GM12891 (cell line): ENCODE measurements around the gene BPNT1.

Experiments
- DNase-seq: peaks from one replicate; pipeline ENCODE4 v3.0.0; 2011; ENCODE audit warnings: low spot score; ENCODE audit not compliant: insufficient read length
- FAIRE-seq: peaks from 2 replicates; lab custom pipeline; 2011; peaks lifted over from hg19 to GRCh38; lab: Jason Lieb, UNC
- PAX5 ChIP-seq: IDR thresholded peaks from 2 replicates; pipeline ENCODE4 v1.6.1; 2011; ENCODE audit warnings: low read length, moderate library complexity, mild to moderate bottlenecking; ENCODE audit not compliant: insufficient read depth, severe bottlenecking
- POLR2A ChIP-seq: IDR thresholded peaks from 2 replicates; pipeline ENCODE4 v1.6.1; 2011; ENCODE audit warnings: low read depth, low read length, control low read depth
- POLR2AphosphoS5 ChIP-seq: IDR thresholded peaks from 2 replicates; pipeline ENCODE4 v1.6.1; 2011; ENCODE audit warnings: low read depth, low read length, control low read depth
- POU2F2 ChIP-seq: IDR thresholded peaks from 2 replicates; pipeline ENCODE4 v1.6.1; 2011; ENCODE audit warnings: low read depth, mild to moderate bottlenecking, control low read depth, low read length, moderate library complexity
- SPI1 ChIP-seq: IDR thresholded peaks from 2 replicates; pipeline ENCODE4 v1.6.1; 2011; ENCODE audit warnings: low read depth, low read length, control low read depth
- TAF1 ChIP-seq: IDR thresholded peaks from 2 replicates; pipeline ENCODE4 v1.6.1; 2011; ENCODE audit warnings: low read depth, low read length, control low read depth

Gene BPNT1

GRCh38 chr1:220013497-220013896, 76.1 kb downstream of the BPNT1 start:
- no peak for TF ChIP-seq POLR2AphosphoS5
- no peak for TF ChIP-seq SPI1
- TF ChIP-seq POLR2A, result no peak
- TF ChIP-seq PAX5, result no peak
- no peak for TF ChIP-seq TAF1
- no peak for TF ChIP-seq POU2F2
- no peak for DNase-seq
- no peak for FAIRE-seq

DNA sequence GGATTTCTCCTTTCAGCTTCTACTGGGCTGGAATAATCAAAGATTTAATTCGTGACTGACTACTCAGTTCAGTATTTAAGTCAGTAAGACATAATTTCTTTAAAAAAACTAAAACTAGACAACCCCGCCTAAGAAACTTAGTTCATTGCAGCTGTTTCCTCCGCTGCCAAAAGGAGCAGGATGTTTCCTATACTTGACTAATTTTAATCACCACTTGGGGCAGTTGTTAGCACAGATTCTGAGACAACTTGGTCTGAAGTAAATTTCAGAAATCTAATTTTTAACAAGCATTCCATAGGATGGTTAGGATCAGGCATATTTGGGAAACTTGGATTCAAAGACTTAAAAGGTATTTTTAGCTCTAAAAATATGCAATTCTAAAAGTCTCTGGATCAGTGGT, 77.3 kb downstream of the BPNT1 start:
- FAIRE-seq (no peak), DNase-seq (no peak)
- TF ChIP-seq POLR2AphosphoS5, result no peak
- no peak for TF ChIP-seq POLR2A
- no peak for TF ChIP-seq POU2F2
- TF ChIP-seq PAX5, result no peak
- TF ChIP-seq SPI1, result no peak
- TF ChIP-seq TAF1, result no peak

DNA sequence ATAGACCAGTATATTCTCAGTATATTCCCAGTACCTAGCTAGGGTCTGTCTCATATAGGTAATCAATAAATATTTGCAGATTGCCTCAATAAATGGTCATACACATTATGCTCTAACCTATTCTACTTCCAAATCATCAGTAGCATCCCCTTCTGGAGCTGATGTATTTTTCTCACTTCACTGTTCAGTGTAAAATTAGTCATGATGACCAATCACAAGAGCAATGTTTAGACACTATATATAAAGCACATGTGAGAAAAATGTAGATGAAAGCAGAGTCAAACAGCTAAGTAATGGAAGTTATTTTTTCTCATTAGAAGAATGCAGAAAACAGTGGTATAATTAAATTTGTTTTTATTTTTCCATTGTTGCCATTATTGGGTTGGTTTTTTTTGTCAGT, 78.0 kb downstream of the BPNT1 start:
- TF ChIP-seq TAF1 (no peak), PAX5 (no peak), POLR2A (no peak), POLR2AphosphoS5 (no peak)
- FAIRE-seq (no peak), DNase-seq (no peak)
